K562 (cell line): ENCODE results near the gene GPR162. TPM values are rescaled to one million over a fixed set of nuclear protein-coding genes. Genes with fewer than 3 reads are reported as not detected.

Experiments used
- ATAC-seq: fragments of 200-7000 bp; cut with Tn5 transposase; 3 replicates; pipeline ENCODE4 v1.9.1; 2020; ENCODE audit warnings: moderate library complexity
- BruUV-seq: library from RNA; stranded (reverse); fragments of 400-500 nt; replicated peaks from 2 replicates; lab custom pipeline; 2021; lab: Mats Ljungman, UMichigan
- CTCF ChIA-PET: fragments of 300-600 bp; formaldehyde crosslinking; extraction: SDS; loops from one replicate; lab custom pipeline; 2021; ENCODE audit warnings: low intra/inter-chr PET ratio; lab: Yijun Ruan, JAX
- POLR2A ChIA-PET: fragments of 300-600, 350-650 bp; sonication (Branson Sonifier 250); formaldehyde crosslinking; extraction: SDS; loops from one replicate; lab custom pipeline; 2021; ENCODE audit warnings: antibody characterized with exemption, inconsistent platforms; lab: Yijun Ruan, JAX
- DNase-seq, 4 experiments: peaks; one replicate each; pipeline versions ENCODE4 v3.0.0 to v3.0.0-alpha.2; 2011 to 2018; ENCODE audit warnings: low spot score in 3 of 4, mixed read lengths in 3 of 4; ENCODE audit errors: extremely low read depth in 1 of 4
- FAIRE-seq: peaks from 2 replicates; lab custom pipeline; 2011; peaks lifted over from hg19 to GRCh38; lab: Jason Lieb, UNC
- H2AFZ ChIP-seq: 2 replicates; pipeline ENCODE4 v1.6.0; 2011; ENCODE audit warnings: low read depth, low read length, control low read depth, inconsistent platforms
- H3K27ac ChIP-seq: fragments of 200-600 bp; 3 replicates; pipeline ENCODE4 v1.8.0; 2011; ENCODE audit warnings: low read depth, mild to moderate bottlenecking, control low read depth, inconsistent platforms, low read length, moderate library complexity, mixed read lengths; ENCODE audit errors: extremely low read depth
- H3K27me3 ChIP-seq, 2 experiments: fragments of 300-600 bp in 1 of 2; 2 replicates in 1 of 2; 3 replicates in 1 of 2; pipeline versions ENCODE4 v1.6.0 to v1.8.0; 2011; ENCODE audit warnings: inconsistent platforms in 2 of 2, low read length in 2 of 2, mild to moderate bottlenecking in 1 of 2, mixed read lengths in 1 of 2, moderate library complexity in 1 of 2; ENCODE audit not compliant: control insufficient read depth in 2 of 2, insufficient read depth in 2 of 2
- H3K36me3 ChIP-seq: fragments of 300-600 bp; 3 replicates; pipeline ENCODE4 v1.8.0; 2011; ENCODE audit warnings: mild to moderate bottlenecking, low read length, inconsistent platforms; ENCODE audit not compliant: control insufficient read depth, insufficient read depth
- H3K4me1 ChIP-seq, 2 experiments: fragments of 200-600 bp in 1 of 2; replicated peaks in 1 of 2; 2 replicates in 1 of 2; 3 replicates in 1 of 2; pipeline versions ENCODE4 v1.5.1 to v1.8.0; 2011; ENCODE audit warnings: inconsistent platforms in 2 of 2, low read length in 2 of 2, mild to moderate bottlenecking in 1 of 2, mixed read lengths in 1 of 2, moderate library complexity in 1 of 2; ENCODE audit not compliant: control insufficient read depth in 2 of 2, insufficient read depth in 2 of 2
- H3K4me2 ChIP-seq: 2 replicates; pipeline ENCODE4 v1.6.1; 2011; ENCODE audit warnings: low read length, control low read depth, inconsistent platforms, mixed read lengths; ENCODE audit not compliant: insufficient read depth
- H3K4me3 ChIP-seq: fragments of 200-600 bp; sonication (generic), shearing (Covaris generic); 2 replicates; pipeline ENCODE4 v1.5.1; 2016; ENCODE audit warnings: control low read depth, inconsistent platforms
- H3K79me2 ChIP-seq: fragments of 200-600 bp; 3 replicates; pipeline ENCODE4 v1.8.0; 2011; ENCODE audit warnings: low read length, inconsistent platforms; ENCODE audit not compliant: control insufficient read depth, insufficient read depth
- H3K9ac ChIP-seq, 2 experiments: 2 replicates each; pipeline versions ENCODE4 v1.6.0 to v1.6.1; 2011; ENCODE audit warnings: low read depth in 2 of 2, low read length in 2 of 2, control low read depth in 1 of 2, inconsistent platforms in 1 of 2, mild to moderate bottlenecking in 1 of 2, mixed read lengths in 1 of 2; ENCODE audit not compliant: insufficient read depth in 1 of 2
- H3K9me1 ChIP-seq: one replicate; pipeline ENCODE4 v1.6.0; 2011; ENCODE audit warnings: inconsistent platforms, mild to moderate bottlenecking, low read length, moderate library complexity; ENCODE audit not compliant: control insufficient read depth, insufficient read depth
- H3K9me3 ChIP-seq: replicated peaks from 2 replicates; pipeline ENCODE4 v1.5.1; 2011; ENCODE audit warnings: low read depth, low read length, inconsistent platforms; ENCODE audit not compliant: control insufficient read depth, insufficient read depth
- H4K20me1 ChIP-seq: replicated peaks from 2 replicates; pipeline ENCODE4 v1.6.1; 2011; ENCODE audit warnings: low read length, inconsistent platforms, mixed read lengths; ENCODE audit not compliant: control insufficient read depth, insufficient read depth
- BMI1 ChIP-seq: fragments of 150-350 bp; IDR thresholded peaks from 2 replicates; pipeline ENCODE4 v1.6.1; 2014; ENCODE audit warnings: low read length
- ELK1 ChIP-seq: sonication (generic); formaldehyde crosslinking; IDR thresholded peaks from 2 replicates; pipeline ENCODE4 v1.8.1; 2022; ENCODE audit warnings: missing genetic modification reagents
- KDM2B ChIP-seq: fragments of 250-450 bp; sonication (Bioruptor Pico); IDR thresholded peaks from 2 replicates; pipeline ENCODE4 v1.8.0; 2021; ENCODE audit warnings: mild to moderate bottlenecking, moderate library complexity
- POU5F1 ChIP-seq: fragments of 150-350 bp; IDR thresholded peaks from 2 replicates; pipeline ENCODE4 v1.6.1; 2014; ENCODE audit warnings: borderline replicate concordance, low read length, low read depth, mild to moderate bottlenecking; ENCODE audit not compliant: partially characterized antibody
- RBM17 ChIP-seq: fragments of 200-400 bp; formaldehyde crosslinking; IDR thresholded peaks from 2 replicates; pipeline ENCODE4 v1.6.1; 2017; ENCODE audit warnings: low read depth, mild to moderate bottlenecking, low read length, borderline replicate concordance
- SMAD3 ChIP-seq: fragments of 450-650 bp; formaldehyde crosslinking; conservative IDR thresholded peaks from 2 replicates; pipeline ENCODE4 v1.4.0; 2020; ENCODE audit warnings: mild to moderate bottlenecking
- TSC22D4 ChIP-seq: fragments of 450-650 bp; IDR thresholded peaks from 2 replicates; pipeline ENCODE4 v1.6.1; 2016; ENCODE audit warnings: missing genetic modification characterization, missing biosample characterization, control low read depth
- U2AF2 ChIP-seq: fragments of 200-400 bp; formaldehyde crosslinking; optimal IDR thresholded peaks from 2 replicates; pipeline ENCODE3; 2017; ENCODE audit warnings: low read depth, mild to moderate bottlenecking, low read length
- USF1 ChIP-seq: sonication (generic); formaldehyde crosslinking; IDR thresholded peaks from 2 replicates; pipeline ENCODE4 v1.9.0; 2022; ENCODE audit warnings: mild to moderate bottlenecking, missing genetic modification reagents
- ZBTB11 ChIP-seq, 3 experiments: fragments of 200-800 bp in 1 of 3; fragments of 250-450 bp in 1 of 3; fragments of 450-650 bp in 1 of 3; sonication (Bioruptor Pico) in 1 of 3; sonication (Bioruptor generic) in 1 of 3; formaldehyde crosslinking in 1 of 3; IDR thresholded peaks; 2 replicates each; pipeline versions ENCODE4 v1.6.1 to v1.8.0; 2016 to 2022; ENCODE audit warnings: mild to moderate bottlenecking in 2 of 3, missing genetic modification characterization in 2 of 3, missing compliant biosample characterization in 1 of 3, moderate library complexity in 1 of 3
- ZNF316 ChIP-seq: fragments of 450-650 bp; IDR thresholded peaks from 2 replicates; pipeline ENCODE4 v1.6.1; 2016
- WGBS: fragments of 100-300 bp; shearing (Covaris generic); methylation state at CpG from one replicate; pipeline ENCODE4 v1.1.6; 2016; ENCODE audit warnings: low coverage, mixed read lengths; ENCODE audit not compliant: insufficient coverage; ENCODE audit errors: missing lambda C conversion rate; 5-methylcytosine and 5-hydroxymethylcytosine counted together
- in situ Hi-C: fragments of 300-500 bp; cut with MboI; formaldehyde crosslinking; loops from 4 replicates; pipeline ENCODE4 v1.15.0; 2018; ENCODE audit warnings: inconsistent platforms, mixed read lengths
- intact Hi-C: fragments of 100-400 bp; cut with micrococcal nuclease; formaldehyde crosslinking; loops from 2 replicates; pipeline ENCODE4 v1.14.2; 2022
- polyA plus RNA-seq, 8 experiments: library from polyadenylated mRNA; depleted of rRNA in 4 of 8; stranded (reverse) in 5 of 8; unstranded in 3 of 8; fragments of >200 nt; fragmentation: Nextera tagmentation in 2 of 8; fragmentation: Illumina TruSeq in 1 of 8; extraction: Ambion mirVana in 2 of 8; extraction: Trizol in 1 of 8; gene quantifications; 2 replicates each; pipeline versions ENCODE4 v1.2.1 to v1.2.3, GENCODE V29; 2011 to 2014; ENCODE audit warnings: inconsistent platforms in 1 of 8, missing spikeins in 1 of 8
- total RNA-seq, 7 experiments: library from RNA; depleted of rRNA in 6 of 7; stranded (reverse); fragments of >200 nt in 6 of 7; fragmentation: Illumina TruSeq in 2 of 7; extraction: Trizol in 2 of 7; gene quantifications; 2 replicates each; pipeline versions ENCODE4 v1.2.1 to v1.2.3, GENCODE V29; 2011 to 2021; ENCODE audit warnings: low replicate concordance in 1 of 7

GPR162 gene
- total and polyA plus RNA-seq, 9 of the 15 experiments (the other 6 are each of a cell fraction or from before 2014, with no cell fraction given) = 0.65 to 1.8 (median 1.1) TPM; not detected in 2

- TF ChIP-seq RBM17 (no peak), BMI1 (no peak), ZNF316 (no peak)
These were observed 50.7 kb downstream of the GPR162 start (continued) for GRCh38 chr12:6872073-6873048.

- in situ Hi-C loops = no loop called here
- Histone ChIP-seq H3K9me3 (no peaks in the 10 kb centered on the region), H3K9ac (peak within 1 kb of the TSS; percentile 83 to 95), H3K9me1 (no peaks in the 10 kb centered on the region), H3K27me3 (no peaks in the 10 kb centered on the region), H3K4me2 (peak within 1 kb of the TSS; percentile 95), H3K4me3 (peak within 1 kb of the TSS; percentile 73), H3K36me3 (peaks cover 46% of the 10 kb centered on the region), H4K20me1 (peaks cover 43% of the 10 kb centered on the region), H3K4me1 (peaks cover 29 to 44% of the 10 kb centered on the region in 2 experiments; a peak in 4 of 5 replicates), H3K79me2 (peaks cover 49% of the 10 kb centered on the region), H2AFZ (peak within 1 kb of the TSS; percentile 94), H3K27ac (peak within 1 kb of the TSS; percentile 78)
- BruUV-seq = no TSS peak
- intact Hi-C loops = loop anchor here (2.0 kb wide), 1 partner anchor 17 kb away; no protein-coding TSS in a partner anchor
- CTCF ChIA-PET = no interaction called here
- under 1% methylated on average over 30 of the region's 66 CpGs for WGBS
- POLR2A ChIA-PET = interaction anchor here (0.5 to 11.3 kb wide), 22 partner anchors 8 to 149 kb away, joined by 3 to 174 read pairs (median 4); partner anchors contain the start of genes C12orf57, CDCA3, COPS7A and RNU7-1
- FAIRE-seq (peak; percentile 62), ATAC-seq (peak; percentile 88), DNase-seq (peak; percentile 89 to 96 (median 92))
- TF ChIP-seq SMAD3 (CRISPR knock-in tag) (no peak), KDM2B (CRISPR knock-in tag) (no peak), POU5F1 (no peak), TSC22D4 (tag) (no peak), U2AF2 (no peak), USF1 (CRISPR knock-in tag) (no peak; the same call in 1 of the 2 replicates), ELK1 (CRISPR knock-in tag) (no peak), ZBTB11 (CRISPR knock-in tag; IDR thresholded peaks at IDR 0.05) (peak; percentile 76 to 95 (median 77); a peak in 5 of 6 replicates)
These were observed 51.7 kb downstream of the GPR162 start, which contains the start of gene SPSB2 for GRCh38 chr12:6873094-6874014. Gene SPSB2 (minus strand): TSS chr12:6873303. CDS start chr12:6872901, 402 bp downstream.
